IMR-90 (cell line): ENCODE results near the gene EDC4. TPM values are rescaled to one million over a fixed set of nuclear protein-coding genes. Genes with fewer than 3 reads are reported as not detected.

Experiments used
- ATAC-seq: fragments of 200-7000 bp; cut with Tn5 transposase; 2 replicates; pipeline ENCODE4 v1.9.1; 2020; ENCODE audit warnings: low read depth, mild to moderate bottlenecking, moderate library complexity
- BruUV-seq: library from RNA; stranded (reverse); fragments of 400-500 nt; replicated peaks from 2 replicates; lab custom pipeline; 2021; lab: Mats Ljungman, UMichigan
- CTCF ChIA-PET: fragments of 300-600 bp; formaldehyde crosslinking; extraction: SDS; loops from one replicate; lab custom pipeline; 2021; ENCODE audit warnings: antibody characterized with exemption; lab: Yijun Ruan, JAX
- POLR2A ChIA-PET: fragments of 300-600 bp; sonication (Branson Sonifier 250); formaldehyde crosslinking; loops from one replicate; lab custom pipeline; 2022; ENCODE audit warnings: antibody characterized with exemption; ENCODE audit not compliant: unreplicated experiment; lab: Charles Lee
- DNase-seq: peaks from one replicate; pipeline ENCODE4 v3.0.0; 2013
- H2AFZ ChIP-seq: replicated peaks from 2 replicates; pipeline ENCODE3; 2013; ENCODE audit warnings: low read length, mild to moderate bottlenecking; ENCODE audit not compliant: poor library complexity
- H2AK5ac ChIP-seq: 2 replicates; pipeline ENCODE4 v1.6.1; 2013; ENCODE audit warnings: low read depth, low read length, inconsistent platforms
- H2AK9ac ChIP-seq: replicated peaks from 2 replicates; pipeline ENCODE3; 2013; ENCODE audit warnings: mild to moderate bottlenecking, low read depth, low read length, moderate library complexity; ENCODE audit not compliant: poor library complexity
- H2BK120ac ChIP-seq: 2 replicates; pipeline ENCODE4 v1.6.1; 2013; ENCODE audit warnings: low read depth, low read length, inconsistent platforms
- H2BK15ac ChIP-seq: 3 replicates; pipeline ENCODE4 v1.6.1; 2013; ENCODE audit warnings: low read depth, low read length, inconsistent platforms
- H2BK20ac ChIP-seq: 2 replicates; pipeline ENCODE4 v1.6.1; 2013; ENCODE audit warnings: low read depth, mild to moderate bottlenecking, inconsistent platforms, low read length, moderate library complexity
- H2BK5ac ChIP-seq: 2 replicates; pipeline ENCODE4 v1.6.1; 2013; ENCODE audit warnings: mild to moderate bottlenecking, low read depth, low read length, inconsistent platforms; ENCODE audit not compliant: poor library complexity, severe bottlenecking
- H3K14ac ChIP-seq: replicated peaks from 2 replicates; pipeline ENCODE4 v1.6.1; 2013; ENCODE audit warnings: low read depth, low read length, inconsistent platforms
- H3K18ac ChIP-seq: 2 replicates; pipeline ENCODE4 v1.6.1; 2013; ENCODE audit warnings: low read depth, low read length, control low read depth
- H3K23ac ChIP-seq: 2 replicates; pipeline ENCODE4 v1.6.1; 2013; ENCODE audit warnings: low read depth, low read length, inconsistent platforms
- H3K27ac ChIP-seq: 2 replicates; pipeline ENCODE4 v1.5.1; 2013; ENCODE audit warnings: mild to moderate bottlenecking, control low read depth, low read length; ENCODE audit not compliant: insufficient read depth
- H3K27me3 ChIP-seq: 2 replicates; pipeline ENCODE4 v1.6.1; 2013; ENCODE audit warnings: low read length; ENCODE audit not compliant: control insufficient read depth, insufficient read depth
- H3K36me3 ChIP-seq: 2 replicates; pipeline ENCODE4 v1.6.1; 2013; ENCODE audit warnings: low read length, mixed read lengths; ENCODE audit not compliant: control insufficient read depth, insufficient read depth
- H3K4ac ChIP-seq: 2 replicates; pipeline ENCODE4 v1.6.1; 2013; ENCODE audit warnings: low read depth, low read length, inconsistent platforms
- H3K4me1 ChIP-seq: 2 replicates; pipeline ENCODE4 v1.6.1; 2013; ENCODE audit warnings: low read length, mixed read lengths; ENCODE audit not compliant: control insufficient read depth, insufficient read depth
- H3K4me2 ChIP-seq: 2 replicates; pipeline ENCODE4 v1.6.1; 2013; ENCODE audit warnings: low read depth, mild to moderate bottlenecking, control low read depth, low read length, moderate library complexity
- H3K4me3 ChIP-seq: 2 replicates; pipeline ENCODE4 v1.5.1; 2013; ENCODE audit warnings: low read depth, mild to moderate bottlenecking, control low read depth, low read length, moderate library complexity; ENCODE audit not compliant: insufficient read depth
- H3K56ac ChIP-seq: 2 replicates; pipeline ENCODE4 v1.6.1; 2013; ENCODE audit warnings: low read length, inconsistent platforms; ENCODE audit not compliant: insufficient read depth; ENCODE audit errors: extremely low read depth
- H3K79me1 ChIP-seq, 2 experiments: 2 replicates each; pipeline ENCODE4 v1.6.1; 2013; ENCODE audit warnings: low read length in 2 of 2, inconsistent platforms in 1 of 2, low read depth in 1 of 2
- H3K9ac ChIP-seq: 2 replicates; pipeline ENCODE4 v1.6.1; 2013; ENCODE audit warnings: low read depth, low read length, control low read depth
- H3K9me1 ChIP-seq: 2 replicates; pipeline ENCODE4 v1.6.1; 2013; ENCODE audit warnings: low read length, inconsistent platforms; ENCODE audit not compliant: insufficient read depth
- H3K9me3 ChIP-seq: 2 replicates; pipeline ENCODE4 v1.6.1; 2013; ENCODE audit warnings: low read length; ENCODE audit not compliant: control insufficient read depth, insufficient read depth
- H4K20me1 ChIP-seq: 2 replicates; pipeline ENCODE4 v1.6.1; 2013; ENCODE audit warnings: low read length, inconsistent platforms; ENCODE audit not compliant: insufficient read depth
- H4K5ac ChIP-seq: 2 replicates; pipeline ENCODE4 v1.6.1; 2013; ENCODE audit warnings: mild to moderate bottlenecking, low read depth, low read length, control low read depth
- H4K8ac ChIP-seq, 2 experiments: 2 replicates each; pipeline ENCODE4 v1.6.1; 2013; ENCODE audit warnings: low read depth in 2 of 2, low read length in 2 of 2, control low read depth in 1 of 2, inconsistent platforms in 1 of 2
- H4K91ac ChIP-seq: 2 replicates; pipeline ENCODE4 v1.6.1; 2013; ENCODE audit warnings: low read depth, low read length, inconsistent platforms; ENCODE audit not compliant: insufficient read depth
- BHLHE40 ChIP-seq: fragments of 150-350 bp; IDR thresholded peaks from 2 replicates; pipeline ENCODE4 v1.6.1; 2016; ENCODE audit warnings: mild to moderate bottlenecking, low read depth, low read length
- CEBPB ChIP-seq: IDR thresholded peaks from 2 replicates; pipeline ENCODE4 v1.6.1; 2012; ENCODE audit warnings: low read depth, low read length, improper control_type of control experiment
- CHD1 ChIP-seq: IDR thresholded peaks from 2 replicates; pipeline ENCODE4 v1.6.1; 2012; ENCODE audit warnings: low read depth, low read length, improper control_type of control experiment
- FOS ChIP-seq: fragments of 150-350 bp; IDR thresholded peaks from 2 replicates; pipeline ENCODE4 v1.6.1; 2016; ENCODE audit warnings: low read depth, low read length
- MAFK ChIP-seq: IDR thresholded peaks from 2 replicates; pipeline ENCODE4 v1.6.1; 2012; ENCODE audit warnings: low read depth, low read length, improper control_type of control experiment
- MXI1 ChIP-seq: IDR thresholded peaks from 2 replicates; pipeline ENCODE4 v1.6.1; 2012; ENCODE audit warnings: low read depth, mild to moderate bottlenecking, low read length, moderate library complexity, borderline replicate concordance
- POLR2A ChIP-seq: IDR thresholded peaks from 2 replicates; pipeline ENCODE4 v1.6.1; 2012; ENCODE audit warnings: mild to moderate bottlenecking, low read depth, low read length
- RCOR1 ChIP-seq: IDR thresholded peaks from 2 replicates; pipeline ENCODE4 v1.6.1; 2012; ENCODE audit warnings: mild to moderate bottlenecking, low read length, improper control_type of control experiment; ENCODE audit not compliant: insufficient replicate concordance
- WGBS, 2 experiments: methylation state at CpG; one replicate each; pipeline versions ENCODE4 v1.1.5 to v1.1.7; 2013; ENCODE audit warnings: missing lambda C conversion rate in 2 of 2; ENCODE audit not compliant: insufficient read length in 1 of 2; ENCODE audit errors: extremely low coverage in 2 of 2; 5-methylcytosine and 5-hydroxymethylcytosine counted together
- dilution Hi-C: fragments of 300-500 bp; cut with HindIII; formaldehyde crosslinking; loops from one replicate; pipeline ENCODE4 v1.14.3; 2018; ENCODE audit warnings: low sequenced_read_pairs; ENCODE audit not compliant: unreplicated experiment
- in situ Hi-C: fragments of 300-500 bp; cut with MboI; formaldehyde crosslinking; loops from 3 replicates; pipeline ENCODE4 v1.14.3; 2019; ENCODE audit warnings: low sequenced_read_pairs, inconsistent platforms, mixed read lengths
- intact Hi-C: fragments of 100-400 bp; cut with micrococcal nuclease; formaldehyde crosslinking; loops from 2 replicates; pipeline ENCODE4 v1.10.0; 2022
- polyA plus RNA-seq, 3 experiments: library from polyadenylated mRNA; depleted of rRNA; stranded (reverse); fragments of >200 nt; gene quantifications; 2 replicates each; pipeline ENCODE4 v1.2.3, GENCODE V29; 2012; ENCODE audit warnings: low replicate concordance in 1 of 3
- total RNA-seq: library from RNA; depleted of rRNA; stranded (reverse); fragments of >200 nt; gene quantifications from 2 replicates; pipeline ENCODE4 v1.2.3, GENCODE V29; 2012
- TF ChIP-seq, protein P1 (sequence below): fragments of 150-350 bp; IDR thresholded peaks from 2 replicates; pipeline ENCODE4 v1.6.1; 2016; ENCODE audit warnings: low read depth, mild to moderate bottlenecking, low read length, moderate library complexity, borderline replicate concordance
- TF ChIP-seq, protein P2 (sequence below): conservative IDR thresholded peaks from 2 replicates; pipeline ENCODE4 v1.5.1; 2012; ENCODE audit warnings: mild to moderate bottlenecking, low read depth, low read length, improper control_type of control experiment

EDC4 gene
- total and polyA plus RNA-seq, 2 of the 4 experiments (the other 2 are of a cell fraction), result 33.2 to 64.0 TPM

DNA sequence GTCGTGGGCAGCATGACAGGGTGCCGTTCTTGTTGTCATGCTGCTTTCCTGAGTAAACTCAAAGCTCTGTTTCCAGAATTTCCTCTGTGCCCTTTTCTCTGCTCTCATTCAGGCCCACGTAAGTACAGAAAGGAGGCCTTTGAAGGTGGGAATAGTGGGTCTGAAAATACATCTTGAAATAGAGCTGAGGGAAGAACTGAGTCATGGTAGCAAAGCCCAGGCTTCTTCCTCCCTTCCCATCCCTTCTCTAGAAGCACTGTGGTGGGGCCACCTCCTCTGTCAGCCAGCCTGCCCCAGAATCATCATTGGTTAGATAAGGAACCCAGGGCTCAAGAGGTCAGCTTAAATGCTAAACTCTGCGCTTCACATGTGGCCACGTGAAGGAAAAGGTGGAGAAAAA lies 49.4 kb downstream of the EDC4 start:
- H3K4me1 ChIP-seq, result peaks cover 8% of the 10 kb centered on the region
- H2AK9ac ChIP-seq, result no peak overlapping the region
- no peak for TF ChIP-seq CEBPB
- TF ChIP-seq MAFK, result no peak
- no peak for TF ChIP-seq MXI1
- TF ChIP-seq BHLHE40, result no peak
- TF ChIP-seq, protein P1, sequence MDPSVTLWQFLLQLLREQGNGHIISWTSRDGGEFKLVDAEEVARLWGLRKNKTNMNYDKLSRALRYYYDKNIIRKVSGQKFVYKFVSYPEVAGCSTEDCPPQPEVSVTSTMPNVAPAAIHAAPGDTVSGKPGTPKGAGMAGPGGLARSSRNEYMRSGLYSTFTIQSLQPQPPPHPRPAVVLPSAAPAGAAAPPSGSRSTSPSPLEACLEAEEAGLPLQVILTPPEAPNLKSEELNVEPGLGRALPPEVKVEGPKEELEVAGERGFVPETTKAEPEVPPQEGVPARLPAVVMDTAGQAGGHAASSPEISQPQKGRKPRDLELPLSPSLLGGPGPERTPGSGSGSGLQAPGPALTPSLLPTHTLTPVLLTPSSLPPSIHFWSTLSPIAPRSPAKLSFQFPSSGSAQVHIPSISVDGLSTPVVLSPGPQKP, result no peak
- TF ChIP-seq, protein P2, sequence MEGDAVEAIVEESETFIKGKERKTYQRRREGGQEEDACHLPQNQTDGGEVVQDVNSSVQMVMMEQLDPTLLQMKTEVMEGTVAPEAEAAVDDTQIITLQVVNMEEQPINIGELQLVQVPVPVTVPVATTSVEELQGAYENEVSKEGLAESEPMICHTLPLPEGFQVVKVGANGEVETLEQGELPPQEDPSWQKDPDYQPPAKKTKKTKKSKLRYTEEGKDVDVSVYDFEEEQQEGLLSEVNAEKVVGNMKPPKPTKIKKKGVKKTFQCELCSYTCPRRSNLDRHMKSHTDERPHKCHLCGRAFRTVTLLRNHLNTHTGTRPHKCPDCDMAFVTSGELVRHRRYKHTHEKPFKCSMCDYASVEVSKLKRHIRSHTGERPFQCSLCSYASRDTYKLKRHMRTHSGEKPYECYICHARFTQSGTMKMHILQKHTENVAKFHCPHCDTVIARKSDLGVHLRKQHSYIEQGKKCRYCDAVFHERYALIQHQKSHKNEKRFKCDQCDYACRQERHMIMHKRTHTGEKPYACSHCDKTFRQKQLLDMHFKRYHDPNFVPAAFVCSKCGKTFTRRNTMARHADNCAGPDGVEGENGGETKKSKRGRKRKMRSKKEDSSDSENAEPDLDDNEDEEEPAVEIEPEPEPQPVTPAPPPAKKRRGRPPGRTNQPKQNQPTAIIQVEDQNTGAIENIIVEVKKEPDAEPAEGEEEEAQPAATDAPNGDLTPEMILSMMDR, result no peak
- TF ChIP-seq CHD1, result no peak
- no peak for TF ChIP-seq RCOR1
- TF ChIP-seq FOS, result no peak
- TF ChIP-seq POLR2A, result no peak
- H3K14ac ChIP-seq, result no peak overlapping the region
- H3K23ac ChIP-seq, result no peak overlapping the region
- H3K9me3 ChIP-seq, result no peaks in the 10 kb centered on the region
- no peak overlapping the region for H2BK120ac ChIP-seq
- H3K4me2 ChIP-seq, result no peak overlapping the region
- H3K18ac ChIP-seq, result no peak overlapping the region
- H3K9ac ChIP-seq, result no peak overlapping the region
- no peak overlapping the region for H2AK5ac ChIP-seq
- no peak overlapping the region for H4K91ac ChIP-seq
- DNase-seq (peak; percentile 25), ATAC-seq (no peak)
- H3K79me1 ChIP-seq, result peaks cover 19 to 76% of the 10 kb centered on the region in 2 experiments
- dilution Hi-C loops (no loop called here), in situ Hi-C loops (no loop called here), intact Hi-C loops (no loop called here)
- no peak overlapping the region for H3K27ac ChIP-seq
- no peak overlapping the region for H2BK20ac ChIP-seq
- peaks cover 78% of the 10 kb centered on the region for H4K20me1 ChIP-seq
- no peaks in the 10 kb centered on the region for H3K27me3 ChIP-seq
- no peak overlapping the region for H2BK5ac ChIP-seq
- peaks cover 17% of the 10 kb centered on the region for H3K36me3 ChIP-seq
- H3K4ac ChIP-seq, result no peak overlapping the region
- ChIA-PET CTCF (interaction anchor here (0.8 kb wide), 1 partner anchor 38 kb away, joined by 3 read pairs; no protein-coding TSS in a partner anchor), POLR2A (no interaction called here)
- H3K56ac ChIP-seq, result no peak overlapping the region
- H2AFZ ChIP-seq, result no peak overlapping the region
- H3K4me3 ChIP-seq, result no peak overlapping the region
- WGBS, 2 experiments, result 20% methylated on average over 1 of the region's 5 CpGs; no CpG with 5 or more reads in 1 of the 2 experiments
- no peak overlapping the region for H4K5ac ChIP-seq
- H3K9me1 ChIP-seq, result peaks cover 19% of the 10 kb centered on the region
- H4K8ac ChIP-seq, result no peak overlapping the region
- no TSS peak for BruUV-seq
- no peak overlapping the region for H2BK15ac ChIP-seq
